ENCODE measurements around the gene CDK14. TPM values are rescaled to one million over a fixed set of nuclear protein-coding genes. Genes with fewer than 3 reads are reported as not detected.

Gene CDK14
- total RNA-seq, 1 donor, result 39.1 TPM

DNA sequence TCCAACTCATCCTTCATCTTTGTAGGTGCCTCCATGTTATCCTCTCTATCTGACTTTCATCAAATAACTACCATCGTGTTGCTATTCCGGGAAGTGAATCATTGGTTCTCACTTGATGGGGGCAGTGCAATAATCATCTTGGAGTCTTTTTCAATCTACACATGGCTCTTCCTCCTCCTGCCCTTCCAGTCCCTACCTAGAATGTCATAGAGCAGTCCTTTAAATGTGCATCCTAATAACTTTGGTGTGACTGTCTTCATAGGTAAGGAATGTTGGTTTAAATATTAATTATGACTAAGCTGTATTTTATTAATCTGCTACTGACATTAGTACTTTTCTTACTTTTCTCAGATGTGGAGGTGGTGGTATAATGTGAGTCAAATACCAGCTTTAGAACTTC, 8.4 kb upstream of the CDK14 start:
- Histone ChIP-seq H3K9me3 (ENCODE audit: low read depth, low read length) (no peaks in the 10 kb centered on the region), H3K4me1 (ENCODE audit: insufficient read depth, low read length) (no peaks in the 10 kb centered on the region)
- TF ChIP-seq, protein P1, sequence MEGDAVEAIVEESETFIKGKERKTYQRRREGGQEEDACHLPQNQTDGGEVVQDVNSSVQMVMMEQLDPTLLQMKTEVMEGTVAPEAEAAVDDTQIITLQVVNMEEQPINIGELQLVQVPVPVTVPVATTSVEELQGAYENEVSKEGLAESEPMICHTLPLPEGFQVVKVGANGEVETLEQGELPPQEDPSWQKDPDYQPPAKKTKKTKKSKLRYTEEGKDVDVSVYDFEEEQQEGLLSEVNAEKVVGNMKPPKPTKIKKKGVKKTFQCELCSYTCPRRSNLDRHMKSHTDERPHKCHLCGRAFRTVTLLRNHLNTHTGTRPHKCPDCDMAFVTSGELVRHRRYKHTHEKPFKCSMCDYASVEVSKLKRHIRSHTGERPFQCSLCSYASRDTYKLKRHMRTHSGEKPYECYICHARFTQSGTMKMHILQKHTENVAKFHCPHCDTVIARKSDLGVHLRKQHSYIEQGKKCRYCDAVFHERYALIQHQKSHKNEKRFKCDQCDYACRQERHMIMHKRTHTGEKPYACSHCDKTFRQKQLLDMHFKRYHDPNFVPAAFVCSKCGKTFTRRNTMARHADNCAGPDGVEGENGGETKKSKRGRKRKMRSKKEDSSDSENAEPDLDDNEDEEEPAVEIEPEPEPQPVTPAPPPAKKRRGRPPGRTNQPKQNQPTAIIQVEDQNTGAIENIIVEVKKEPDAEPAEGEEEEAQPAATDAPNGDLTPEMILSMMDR (IDR thresholded peaks at IDR 0.05; ENCODE audit: extremely low read depth, low read depth, low read length), result no peak

DNA sequence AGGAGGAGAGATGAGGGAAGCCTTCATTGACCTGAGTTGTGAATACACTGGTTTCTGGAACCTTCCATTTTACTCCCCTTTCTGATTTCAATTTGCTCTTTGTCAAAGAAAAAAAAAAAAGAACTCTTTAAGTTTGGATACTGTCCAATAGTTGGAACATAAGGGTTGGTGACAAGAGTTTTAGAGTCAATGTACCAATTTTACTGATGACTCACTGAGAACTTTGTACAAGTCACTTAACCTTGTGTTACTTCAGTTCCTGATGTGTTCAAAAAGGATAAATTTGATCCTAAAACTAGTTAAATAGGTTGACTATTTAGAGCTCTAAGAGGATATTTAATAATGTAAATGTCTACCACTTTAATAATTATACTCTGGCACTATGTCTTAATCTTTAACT, 4.1 kb upstream of the CDK14 start:
- H3K79me2 ChIP-seq (ENCODE audit: insufficient read depth, low read length), result peaks cover 7% of the 10 kb centered on the region
- no peak overlapping the region for H3K4me3 ChIP-seq (ENCODE audit: insufficient read depth, low read length)
- H3K36me3 ChIP-seq (ENCODE audit: insufficient read depth, low read length), result no peaks in the 10 kb centered on the region
- no peak for DNase-seq (ENCODE audit: insufficient read length, low spot score, missing footprints)
- H3K4me1 ChIP-seq (ENCODE audit: insufficient read depth, low read length), result peaks cover 7% of the 10 kb centered on the region
- H3K4me2 ChIP-seq (ENCODE audit: insufficient read depth, low read length), result no peak overlapping the region
- no peak overlapping the region for H3K27ac ChIP-seq (ENCODE audit: low read depth, low read length)
- H4K20me1 ChIP-seq (ENCODE audit: insufficient read depth, low read length), result no peaks in the 10 kb centered on the region
- no peak overlapping the region for H2AFZ ChIP-seq (ENCODE audit: low read length)
- H3K9me3 ChIP-seq (ENCODE audit: low read depth, low read length), result no peaks in the 10 kb centered on the region
- TF ChIP-seq, protein P1 (IDR thresholded peaks at IDR 0.05; ENCODE audit: extremely low read depth, low read depth, low read length), result no peak
- H3K27me3 ChIP-seq (ENCODE audit: insufficient read depth, low read length), result no peaks in the 10 kb centered on the region

More for the DNA sequence above, 8.4 kb upstream of the CDK14 start:
- Histone ChIP-seq H4K20me1 (ENCODE audit: insufficient read depth, low read length) (no peaks in the 10 kb centered on the region), H3K36me3 (ENCODE audit: insufficient read depth, low read length) (no peaks in the 10 kb centered on the region), H3K79me2 (ENCODE audit: insufficient read depth, low read length) (no peaks in the 10 kb centered on the region), H3K4me3 (ENCODE audit: insufficient read depth, low read length) (no peak overlapping the region), H3K27ac (ENCODE audit: low read depth, low read length) (no peak overlapping the region), H3K27me3 (ENCODE audit: insufficient read depth, low read length) (no peaks in the 10 kb centered on the region), H3K4me2 (ENCODE audit: insufficient read depth, low read length) (no peak overlapping the region), H2AFZ (ENCODE audit: low read length) (peak overlapping the region; percentile 5)
- DNase-seq (ENCODE audit: insufficient read length, low spot score, missing footprints), result no peak

DNA sequence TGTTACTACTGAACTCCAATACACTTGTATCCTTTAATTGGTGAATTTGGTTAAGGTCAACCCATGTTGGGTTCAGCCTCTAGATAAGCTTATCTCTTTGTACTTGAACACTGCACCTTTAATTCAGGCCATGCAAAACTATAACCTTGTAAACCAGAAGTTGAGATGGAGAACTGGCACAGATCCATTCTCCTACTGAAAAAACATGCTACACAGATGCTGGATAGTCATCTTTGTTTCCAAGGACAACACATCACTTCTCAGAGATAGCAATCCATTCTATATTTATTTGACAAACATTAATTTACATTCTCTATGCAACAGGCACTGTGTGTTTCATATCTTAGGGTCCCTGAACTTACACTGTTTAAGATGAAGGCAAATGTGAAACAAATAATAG, 2.9 kb upstream of the CDK14 start:
- Histone ChIP-seq H3K9me3 (ENCODE audit: low read depth, low read length) (no peaks in the 10 kb centered on the region), H2AFZ (ENCODE audit: low read length) (no peak overlapping the region), H3K4me3 (ENCODE audit: insufficient read depth, low read length) (no peak overlapping the region), H3K4me2 (ENCODE audit: insufficient read depth, low read length) (no peak overlapping the region), H3K27ac (ENCODE audit: low read depth, low read length) (no peak overlapping the region), H3K36me3 (ENCODE audit: insufficient read depth, low read length) (no peaks in the 10 kb centered on the region), H4K20me1 (ENCODE audit: insufficient read depth, low read length) (no peaks in the 10 kb centered on the region), H3K79me2 (ENCODE audit: insufficient read depth, low read length) (peaks cover 18% of the 10 kb centered on the region), H3K4me1 (ENCODE audit: insufficient read depth, low read length) (peaks cover 12% of the 10 kb centered on the region), H3K27me3 (ENCODE audit: insufficient read depth, low read length) (no peaks in the 10 kb centered on the region)
- peak; percentile 38 for DNase-seq (ENCODE audit: insufficient read length, low spot score, missing footprints)
- TF ChIP-seq, protein P1 (IDR thresholded peaks at IDR 0.05; ENCODE audit: extremely low read depth, low read depth, low read length), result no peak

DNA sequence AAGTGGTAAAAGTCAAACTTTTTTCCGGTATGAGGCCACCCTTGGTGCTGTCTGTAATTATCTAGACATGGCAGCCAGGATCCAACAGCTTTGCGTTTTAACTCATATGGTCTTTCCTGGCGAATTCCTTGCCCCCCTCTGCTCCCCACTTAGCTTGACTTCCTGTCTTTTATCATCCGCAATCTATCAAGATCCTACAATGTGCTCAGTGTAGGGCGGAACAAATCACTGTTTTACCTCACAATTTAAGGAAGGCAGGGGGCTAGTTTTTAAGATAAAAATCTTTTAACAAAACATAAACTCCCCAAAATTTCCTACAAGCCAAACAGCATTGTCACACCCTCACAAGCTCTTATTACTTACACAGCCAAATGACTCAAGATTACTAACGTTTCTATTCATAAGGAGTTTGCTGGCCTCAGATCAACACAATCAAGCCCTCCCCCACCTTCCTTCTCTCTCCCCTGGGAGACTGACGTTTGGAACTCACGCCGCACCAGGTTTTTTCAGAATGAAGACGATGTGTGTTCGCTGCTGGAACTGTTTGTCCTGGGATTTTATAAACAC, 1.3 kb upstream of the CDK14 start:
- H3K27me3 ChIP-seq (ENCODE audit: insufficient read depth, low read length), result no peaks in the 10 kb centered on the region
- H4K20me1 ChIP-seq (ENCODE audit: insufficient read depth, low read length), result peaks cover 6% of the 10 kb centered on the region
- peak overlapping the region; percentile 89 for H3K4me2 ChIP-seq (ENCODE audit: insufficient read depth, low read length)
- TF ChIP-seq, protein P1 (IDR thresholded peaks at IDR 0.05; ENCODE audit: extremely low read depth, low read depth, low read length), result no peak
- no peaks in the 10 kb centered on the region for H3K36me3 ChIP-seq (ENCODE audit: insufficient read depth, low read length)
- peak overlapping the region; percentile 67 for H3K27ac ChIP-seq (ENCODE audit: low read depth, low read length)
- DNase-seq (ENCODE audit: insufficient read length, low spot score, missing footprints), result peak; percentile 94
- H3K79me2 ChIP-seq (ENCODE audit: insufficient read depth, low read length), result peaks cover 32% of the 10 kb centered on the region
- peak overlapping the region; percentile 45 for H2AFZ ChIP-seq (ENCODE audit: low read length)
- no peaks in the 10 kb centered on the region for H3K9me3 ChIP-seq (ENCODE audit: low read depth, low read length)
- H3K4me3 ChIP-seq (ENCODE audit: insufficient read depth, low read length), result peak overlapping the region; percentile 94
- H3K4me1 ChIP-seq (ENCODE audit: insufficient read depth, low read length), result peaks cover 23% of the 10 kb centered on the region
